Fibroblast of lung (primary cell): Measurements from ENCODE around the gene CRACR2B. TPM values are rescaled to one million over a fixed set of nuclear protein-coding genes. Genes with fewer than 3 reads are reported as not detected.

Experiments
- DNase-seq, 2 donors: peaks; one replicate each; pipeline versions ENCODE4 v3.0.0 to v3.0.0-alpha.2; 2010; ENCODE audit warnings: low read depth in 2 of 2
- H2AFZ ChIP-seq: 2 replicates; pipeline ENCODE4 v1.5.1; 2012; ENCODE audit warnings: low read length, control low read depth, inconsistent platforms
- H3K27ac ChIP-seq: 2 replicates; pipeline ENCODE4 v1.5.1; 2011; ENCODE audit warnings: low read length, control low read depth; ENCODE audit not compliant: insufficient read depth
- H3K27me3 ChIP-seq: 2 replicates; pipeline ENCODE4 v1.5.1; 2011; ENCODE audit warnings: mild to moderate bottlenecking, low read length; ENCODE audit not compliant: control insufficient read depth, insufficient read depth
- H3K36me3 ChIP-seq: 2 replicates; pipeline ENCODE4 v1.5.1; 2011; ENCODE audit warnings: low read length; ENCODE audit not compliant: control insufficient read depth, insufficient read depth
- H3K4me1 ChIP-seq: 2 replicates; pipeline ENCODE4 v1.5.1; 2011; ENCODE audit warnings: low read length; ENCODE audit not compliant: control insufficient read depth, insufficient read depth; ENCODE audit errors: extremely low read depth
- H3K4me2 ChIP-seq: 2 replicates; pipeline ENCODE4 v1.5.1; 2011; ENCODE audit warnings: low read length, control low read depth; ENCODE audit not compliant: insufficient read depth; ENCODE audit errors: extremely low read depth
- H3K4me3 ChIP-seq, 4 experiments: fragments of 200-600 bp in 1 of 4; sonication (generic) in 1 of 4; replicated peaks in 1 of 4; 2 replicates each; pipeline ENCODE4 v1.5.1; 2011 to 2016; ENCODE audit warnings: low read length in 4 of 4, low read depth in 3 of 4, mild to moderate bottlenecking in 3 of 4, control low read depth in 2 of 4, inconsistent platforms in 1 of 4, mixed read lengths in 1 of 4; ENCODE audit not compliant: insufficient read depth in 1 of 4; ENCODE audit errors: control extremely low read depth in 1 of 4
- H3K79me2 ChIP-seq: 2 replicates; pipeline ENCODE4 v1.5.1; 2012; ENCODE audit warnings: mild to moderate bottlenecking, low read length, inconsistent platforms; ENCODE audit not compliant: control insufficient read depth, insufficient read depth
- H3K9ac ChIP-seq: 2 replicates; pipeline ENCODE4 v1.5.1; 2011; ENCODE audit warnings: mild to moderate bottlenecking, low read length, control low read depth; ENCODE audit not compliant: insufficient read depth
- H3K9me3 ChIP-seq: 2 replicates; pipeline ENCODE4 v1.5.1; 2012; ENCODE audit warnings: low read depth, low read length; ENCODE audit not compliant: control insufficient read depth, insufficient read depth
- H4K20me1 ChIP-seq: 2 replicates; pipeline ENCODE4 v1.5.1; 2011; ENCODE audit warnings: low read length; ENCODE audit not compliant: control insufficient read depth, insufficient read depth; ENCODE audit errors: extremely low read depth
- EZH2 ChIP-seq: IDR thresholded peaks from 2 replicates; pipeline ENCODE4 v1.5.1; 2012; ENCODE audit warnings: low read length, control low read depth, mild to moderate bottlenecking; ENCODE audit errors: missing control alignments
- polyA plus RNA-seq, 2 donors: library from polyadenylated mRNA; depleted of rRNA in 1 of 2; stranded (reverse) in 1 of 2; unstranded in 1 of 2; fragments of >200 nt; gene quantifications; 2 replicates each; pipeline ENCODE4 v1.2.1, GENCODE V29; 2011 to 2012; ENCODE audit warnings: missing spikeins in 1 of 2
- total RNA-seq: library from RNA; depleted of rRNA; stranded (reverse); fragments of >200 nt; gene quantifications from 2 replicates; pipeline ENCODE4 v1.2.1, GENCODE V29; 2014
- TF ChIP-seq, protein P1 (sequence below), 2 donors: IDR thresholded peaks in 1 of 2; conservative IDR thresholded peaks in 1 of 2; 1 replicate in 1 of 2; 2 replicates in 1 of 2; pipeline ENCODE4 v1.5.1; 2011 to 2012; ENCODE audit warnings: low read length in 2 of 2, control low read depth in 1 of 2, inconsistent platforms in 1 of 2, low read depth in 1 of 2, mild to moderate bottlenecking in 1 of 2

Gene CRACR2B
- total and polyA plus RNA-seq, 2 donors (not counting 1 experiment from before 2014, with no cell fraction given): 0.11 to 0.66 TPM

DNA sequence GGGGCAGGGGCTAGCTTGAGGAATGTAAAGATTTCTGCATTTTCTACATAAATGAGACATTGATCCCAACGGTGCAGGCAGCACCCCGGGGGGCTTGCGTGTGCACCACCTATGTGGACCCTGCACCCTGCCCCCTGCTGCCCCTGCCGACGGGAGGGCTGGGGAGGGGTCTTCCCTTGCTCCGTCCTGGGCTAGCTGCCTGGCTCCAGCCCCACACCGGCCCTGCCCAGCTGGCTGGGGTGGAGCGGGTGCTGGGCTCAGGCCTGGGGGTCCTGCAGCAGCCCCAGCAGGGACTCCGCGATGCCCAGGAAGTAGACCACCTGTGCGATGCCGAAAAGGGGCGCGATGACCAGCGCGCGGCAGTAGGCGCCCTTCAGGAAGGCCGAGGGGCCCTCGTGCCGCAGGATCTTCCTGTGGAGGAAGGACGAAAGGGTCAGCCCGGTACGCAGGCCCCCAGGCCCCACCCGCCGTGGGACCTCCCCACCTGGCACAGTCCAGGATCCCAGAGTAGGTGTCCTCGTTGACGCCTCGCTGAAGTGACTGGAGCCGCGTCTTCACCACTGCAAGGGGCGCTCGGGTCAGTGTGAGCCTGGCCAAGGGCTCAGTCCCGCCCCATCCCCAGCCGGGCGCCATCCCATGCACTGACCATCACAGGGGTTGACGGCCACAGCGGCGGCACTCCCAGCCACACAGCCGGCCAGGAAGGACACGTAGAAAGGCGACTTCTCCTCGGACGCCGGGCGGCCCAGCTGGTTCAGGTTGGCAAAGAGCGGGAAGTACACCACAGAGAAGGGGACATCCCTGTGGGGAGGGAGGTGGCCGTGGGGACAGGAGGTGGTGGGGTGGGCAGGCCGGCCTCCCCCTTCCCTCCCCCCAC is 35.8 kb upstream of the CRACR2B start:
- Histone ChIP-seq H3K27me3 (no peaks in the 10 kb centered on the region), H4K20me1 (no peaks in the 10 kb centered on the region), H3K4me1 (peaks cover 5% of the 10 kb centered on the region), H2AFZ (no peak overlapping the region), H3K4me2 (no peak overlapping the region), H3K79me2 (peaks cover 17% of the 10 kb centered on the region), H3K9me3 (no peaks in the 10 kb centered on the region), H3K36me3 (peaks cover 13% of the 10 kb centered on the region), H3K27ac (no peak overlapping the region), H3K9ac (no peak overlapping the region), H3K4me3 (no peak overlapping the region)
- TF ChIP-seq, protein P1, sequence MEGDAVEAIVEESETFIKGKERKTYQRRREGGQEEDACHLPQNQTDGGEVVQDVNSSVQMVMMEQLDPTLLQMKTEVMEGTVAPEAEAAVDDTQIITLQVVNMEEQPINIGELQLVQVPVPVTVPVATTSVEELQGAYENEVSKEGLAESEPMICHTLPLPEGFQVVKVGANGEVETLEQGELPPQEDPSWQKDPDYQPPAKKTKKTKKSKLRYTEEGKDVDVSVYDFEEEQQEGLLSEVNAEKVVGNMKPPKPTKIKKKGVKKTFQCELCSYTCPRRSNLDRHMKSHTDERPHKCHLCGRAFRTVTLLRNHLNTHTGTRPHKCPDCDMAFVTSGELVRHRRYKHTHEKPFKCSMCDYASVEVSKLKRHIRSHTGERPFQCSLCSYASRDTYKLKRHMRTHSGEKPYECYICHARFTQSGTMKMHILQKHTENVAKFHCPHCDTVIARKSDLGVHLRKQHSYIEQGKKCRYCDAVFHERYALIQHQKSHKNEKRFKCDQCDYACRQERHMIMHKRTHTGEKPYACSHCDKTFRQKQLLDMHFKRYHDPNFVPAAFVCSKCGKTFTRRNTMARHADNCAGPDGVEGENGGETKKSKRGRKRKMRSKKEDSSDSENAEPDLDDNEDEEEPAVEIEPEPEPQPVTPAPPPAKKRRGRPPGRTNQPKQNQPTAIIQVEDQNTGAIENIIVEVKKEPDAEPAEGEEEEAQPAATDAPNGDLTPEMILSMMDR (conservative IDR thresholded peaks at IDR 0.05 in 1 of 2, IDR thresholded peaks at IDR 0.05 in 1 of 2; ENCODE audit: low read depth in 1 of 2, low read length in 2 of 2): no peak
- no peak for TF ChIP-seq EZH2
- DNase-seq: no peak

DNA sequence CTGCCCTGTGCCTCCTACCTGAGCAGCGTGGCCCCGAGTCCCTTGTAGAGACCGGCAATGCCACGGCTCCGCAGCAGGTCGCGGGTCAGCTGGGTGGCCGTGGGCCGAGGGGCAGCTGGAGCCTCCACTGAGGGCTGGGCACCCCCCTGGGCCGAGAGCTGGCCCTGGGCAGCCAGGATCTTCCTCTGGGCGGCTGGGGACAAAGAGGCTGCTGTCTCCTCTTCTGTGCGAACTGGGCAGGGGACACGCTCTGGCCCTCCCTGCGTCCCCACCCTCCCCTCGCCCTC is 35.2 kb upstream of the CRACR2B start:
- DNase-seq: no peak
- TF ChIP-seq EZH2: no peak
- TF ChIP-seq, protein P1 (conservative IDR thresholded peaks at IDR 0.05 in 1 of 2, IDR thresholded peaks at IDR 0.05 in 1 of 2; ENCODE audit: low read depth in 1 of 2, low read length in 2 of 2): no peak
- no peaks in the 10 kb centered on the region for H4K20me1 ChIP-seq
- H3K4me2 ChIP-seq: no peak overlapping the region
- H3K27ac ChIP-seq: no peak overlapping the region
- no peak overlapping the region for H2AFZ ChIP-seq
- H3K4me1 ChIP-seq: peaks cover 7% of the 10 kb centered on the region
- H3K36me3 ChIP-seq: peaks cover 13% of the 10 kb centered on the region
- H3K4me3 ChIP-seq: no peak overlapping the region
- no peaks in the 10 kb centered on the region for H3K27me3 ChIP-seq
- no peaks in the 10 kb centered on the region for H3K9me3 ChIP-seq
- H3K79me2 ChIP-seq: peaks cover 17% of the 10 kb centered on the region
- no peak overlapping the region for H3K9ac ChIP-seq

DNA sequence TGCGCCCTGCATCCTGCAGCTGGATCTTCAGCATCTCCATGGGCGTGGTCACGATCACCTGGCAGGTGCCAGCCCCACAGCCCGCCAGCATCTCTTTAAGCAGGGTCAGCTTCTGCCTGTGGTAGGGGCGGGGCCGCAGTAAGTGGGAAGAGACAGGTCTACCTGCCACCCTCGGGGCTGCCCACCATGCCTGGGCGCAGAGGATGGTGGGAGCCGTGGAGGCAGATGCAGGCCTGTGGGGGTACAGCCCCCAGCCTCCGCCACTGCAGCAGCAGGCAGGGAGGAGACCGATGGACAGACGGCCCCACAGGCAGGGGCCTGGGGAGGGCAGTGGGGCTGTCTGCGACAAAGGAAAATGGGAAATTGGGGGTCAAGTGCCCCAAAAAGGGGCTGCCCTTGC is 34.8 kb upstream of the CRACR2B start:
- Histone ChIP-seq H2AFZ (no peak overlapping the region), H3K79me2 (peaks cover 17% of the 10 kb centered on the region), H3K4me2 (no peak overlapping the region), H3K4me1 (peaks cover 7% of the 10 kb centered on the region), H3K27ac (no peak overlapping the region), H3K36me3 (peaks cover 13% of the 10 kb centered on the region), H3K9me3 (no peaks in the 10 kb centered on the region), H3K4me3 (no peak overlapping the region), H4K20me1 (no peaks in the 10 kb centered on the region), H3K9ac (no peak overlapping the region), H3K27me3 (no peaks in the 10 kb centered on the region)
- no peak for DNase-seq
- TF ChIP-seq, protein P1 (conservative IDR thresholded peaks at IDR 0.05 in 1 of 2, IDR thresholded peaks at IDR 0.05 in 1 of 2; ENCODE audit: low read depth in 1 of 2, low read length in 2 of 2): no peak
- no peak for TF ChIP-seq EZH2
